ENCODE data around the gene MBNL2.

The MBNL2 gene

DNA sequence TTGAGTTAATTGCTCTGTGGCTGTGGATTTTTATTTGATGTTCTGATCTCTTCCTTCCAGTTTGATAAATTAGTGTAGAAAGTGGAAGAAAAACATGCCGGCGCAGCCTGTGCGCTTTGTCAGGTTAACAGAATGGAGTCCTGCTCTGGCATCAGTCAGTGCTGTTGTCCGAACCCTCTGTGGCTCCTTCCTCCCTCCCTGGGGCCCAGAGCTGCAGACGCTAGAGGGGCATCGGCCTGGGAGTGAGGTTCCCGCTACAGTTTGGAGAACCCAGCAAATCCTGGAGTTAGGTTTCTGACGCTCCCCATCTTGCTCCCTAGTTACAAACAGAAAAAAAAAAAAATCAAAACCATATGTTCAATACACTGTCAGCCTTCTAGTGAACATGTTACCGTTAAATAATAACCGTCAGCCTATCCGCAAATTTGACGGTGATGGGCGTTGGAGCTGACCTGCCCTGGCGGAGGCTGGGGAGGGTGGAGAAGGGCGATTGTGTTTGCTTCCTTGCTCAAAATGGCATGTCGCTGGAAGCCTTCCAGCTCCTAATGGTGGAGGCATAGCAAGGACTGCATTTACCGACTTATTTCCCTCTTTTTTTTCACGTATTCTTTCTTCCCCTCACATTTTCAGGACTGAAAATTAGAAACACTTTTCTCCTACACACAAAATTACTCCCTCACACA lies 13.6 kb downstream of the MBNL2 start:
- DNase-seq = peak; percentile 16

DNA sequence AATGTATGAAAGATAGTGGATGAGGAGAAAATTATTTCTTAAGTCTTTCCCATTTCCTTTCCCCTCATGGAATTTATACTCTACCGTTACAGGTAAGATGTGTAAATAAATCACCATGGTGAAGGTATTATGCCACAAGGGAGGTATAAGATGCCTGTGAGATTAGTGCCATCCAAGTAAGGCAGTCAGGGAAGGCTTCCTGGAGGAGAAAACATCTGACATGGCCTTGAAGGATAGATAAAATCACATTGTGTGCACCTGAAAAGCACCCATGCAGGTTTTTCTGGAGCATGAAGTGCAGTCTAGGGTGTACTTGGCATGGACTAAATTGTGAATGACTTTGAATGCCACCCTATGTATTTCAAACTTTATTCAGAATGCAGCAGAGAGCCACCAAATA lies 15.3 kb downstream of the MBNL2 start:
- no peak for DNase-seq

DNA sequence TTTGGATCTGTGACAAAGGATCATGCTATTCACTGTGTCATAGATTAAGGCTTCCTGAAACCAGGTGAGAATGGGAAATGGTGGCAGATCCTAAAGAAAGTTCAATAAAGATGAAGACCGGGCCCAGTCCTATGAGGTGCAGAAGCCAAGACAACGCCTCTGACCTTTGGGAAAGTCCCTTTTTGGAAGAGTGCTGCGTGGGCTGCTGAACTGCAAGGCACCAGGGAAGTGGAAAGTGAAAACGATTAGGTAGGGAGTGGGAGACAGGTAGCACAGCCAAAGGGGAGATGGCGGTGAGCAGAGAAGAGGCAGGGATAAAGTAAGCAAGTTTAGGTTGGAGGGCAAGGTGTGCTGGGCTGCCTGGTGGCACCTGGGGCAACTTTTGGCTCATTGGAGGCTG lies 16.3 kb downstream of the MBNL2 start:
- no peak for DNase-seq

DNA sequence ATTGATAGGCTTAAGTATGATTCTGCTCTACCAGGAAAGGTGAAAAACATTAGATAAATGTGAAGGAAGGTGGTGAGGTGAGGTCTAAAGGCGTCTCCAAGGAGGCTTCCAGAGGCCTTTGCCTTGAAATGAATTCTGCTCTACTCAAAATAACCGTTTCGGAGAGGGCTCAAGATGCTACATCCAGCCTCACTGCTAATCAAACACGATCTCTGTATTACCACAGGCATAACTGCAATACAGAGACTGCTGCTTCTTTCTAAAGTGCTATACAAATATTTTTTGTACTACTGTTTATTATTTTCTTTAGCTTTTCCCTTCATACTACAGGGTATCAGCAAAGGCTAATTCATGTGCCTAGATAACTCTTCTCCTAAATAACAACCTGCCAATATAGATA lies 16.8 kb downstream of the MBNL2 start:
- no peak for DNase-seq

DNA sequence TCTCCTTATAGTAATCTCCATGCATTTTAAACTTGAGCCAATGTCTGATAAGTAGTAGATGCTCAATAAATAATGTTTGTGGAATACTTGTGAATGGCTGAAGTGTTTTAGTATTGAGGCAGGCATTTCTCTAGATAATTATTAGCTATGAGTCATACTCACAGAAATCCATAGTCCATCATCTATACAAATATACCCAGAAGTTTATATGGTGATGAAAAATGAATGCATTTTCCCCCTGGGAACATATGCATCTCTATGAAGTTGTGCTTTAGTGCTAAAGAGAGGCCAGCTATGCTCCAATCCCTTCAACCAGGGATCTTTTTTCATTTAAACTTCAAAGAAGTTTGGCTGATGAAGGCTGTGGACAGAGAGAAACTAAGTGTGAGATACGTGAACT lies 17.2 kb downstream of the MBNL2 start:
- DNase-seq = no peak

DNA sequence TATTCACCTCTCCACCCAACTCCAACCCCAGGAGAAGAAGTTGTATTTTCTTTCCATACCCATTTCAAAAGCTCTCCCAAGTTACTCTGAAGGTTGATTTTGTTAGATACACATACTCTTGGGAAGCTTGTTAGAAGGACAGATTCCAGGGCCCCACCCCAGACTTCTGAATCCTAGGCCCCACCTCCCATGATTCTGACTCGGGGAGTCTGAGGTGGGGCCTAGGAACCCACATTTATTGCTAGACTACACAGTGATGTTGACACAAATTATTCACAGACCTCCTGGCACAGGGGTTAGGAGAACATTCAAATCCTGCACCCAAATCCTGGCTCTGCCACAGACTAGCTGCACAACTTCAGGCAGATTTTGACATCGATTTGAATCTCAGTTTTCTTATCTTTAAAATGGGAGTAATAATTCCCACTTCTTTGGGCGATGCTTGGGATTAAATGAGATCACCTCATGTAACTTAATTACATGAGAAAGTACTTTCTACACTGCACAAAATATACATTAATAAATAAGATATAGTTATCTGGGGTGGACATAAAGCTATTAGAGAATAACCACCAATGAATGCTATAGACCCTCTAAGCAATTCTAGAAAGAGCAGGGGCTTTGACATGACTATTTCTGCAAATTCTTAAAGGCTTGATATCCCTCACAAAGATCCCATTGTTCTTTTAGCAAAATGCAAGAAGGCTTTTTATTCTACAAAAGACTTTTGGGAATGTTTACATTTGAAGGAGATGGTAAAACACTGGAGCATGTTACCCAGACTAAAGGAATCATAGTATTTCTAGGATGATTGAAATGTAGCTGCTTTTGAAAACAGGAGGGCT lies 18.0 kb downstream of the MBNL2 start:
- no peak for DNase-seq

DNA sequence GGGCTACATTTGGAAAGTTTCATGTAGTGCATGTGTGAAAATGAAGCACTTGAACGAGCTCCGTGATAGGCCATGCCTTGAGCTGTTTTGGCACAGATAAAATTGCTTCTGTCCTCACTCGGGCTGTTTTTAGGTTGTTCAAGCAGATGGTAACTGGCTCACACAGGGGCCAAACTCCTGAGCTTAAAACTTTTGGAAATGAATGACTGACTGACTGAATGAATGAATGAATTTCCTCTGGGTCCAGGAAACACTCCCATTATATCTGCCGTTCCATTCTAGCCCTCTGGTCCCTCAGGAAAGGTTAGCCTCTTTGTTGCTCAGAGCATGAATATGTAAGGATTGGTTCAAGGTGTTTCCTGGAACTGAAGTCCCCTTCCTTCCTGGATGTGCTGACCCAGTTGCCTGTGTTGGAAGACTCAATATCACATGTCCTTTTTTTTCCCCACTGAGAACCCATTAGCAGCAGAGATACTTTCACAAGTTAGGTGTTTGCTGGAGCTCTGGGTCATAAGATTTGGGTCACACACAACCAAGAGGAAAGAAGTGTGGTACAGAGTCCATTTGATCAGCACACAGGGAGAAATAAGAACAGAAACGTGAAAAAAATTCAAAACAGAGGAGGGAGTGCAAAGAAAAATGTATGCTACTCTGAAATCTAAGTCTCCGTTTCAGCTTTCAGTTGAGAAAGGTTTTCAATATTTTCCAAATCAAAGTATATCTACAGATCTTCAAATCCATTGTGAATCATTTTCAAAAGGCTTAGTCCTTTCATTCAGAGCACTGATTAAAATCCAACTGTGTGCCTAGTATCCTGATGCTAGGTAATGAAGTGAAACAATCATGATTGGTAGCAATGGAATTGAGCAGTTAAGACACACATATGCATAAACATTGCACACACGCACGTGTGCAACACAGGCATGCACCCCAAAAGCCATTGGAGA lies 18.9 kb downstream of the MBNL2 start:
- DNase-seq = no peak

DNA sequence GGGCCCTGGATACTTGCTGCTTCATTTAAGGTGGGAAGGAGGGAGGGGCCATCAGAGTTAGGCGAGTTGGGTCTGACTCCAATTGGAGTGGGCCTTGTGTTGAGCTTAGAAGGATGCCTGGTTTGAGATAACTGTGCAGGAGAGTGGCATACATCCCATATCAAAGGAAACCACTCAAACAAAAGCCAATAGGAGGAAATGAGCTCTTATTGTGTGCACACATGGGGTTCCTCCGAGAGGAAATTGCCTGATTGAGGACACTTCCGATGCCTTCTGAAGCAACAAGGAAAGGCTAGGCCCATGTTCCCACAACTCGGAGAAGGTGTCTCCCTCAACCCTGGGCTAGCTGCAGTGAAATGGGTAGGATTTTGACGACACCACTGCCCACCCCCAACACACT lies 19.6 kb downstream of the MBNL2 start:
- no peak for DNase-seq

DNA sequence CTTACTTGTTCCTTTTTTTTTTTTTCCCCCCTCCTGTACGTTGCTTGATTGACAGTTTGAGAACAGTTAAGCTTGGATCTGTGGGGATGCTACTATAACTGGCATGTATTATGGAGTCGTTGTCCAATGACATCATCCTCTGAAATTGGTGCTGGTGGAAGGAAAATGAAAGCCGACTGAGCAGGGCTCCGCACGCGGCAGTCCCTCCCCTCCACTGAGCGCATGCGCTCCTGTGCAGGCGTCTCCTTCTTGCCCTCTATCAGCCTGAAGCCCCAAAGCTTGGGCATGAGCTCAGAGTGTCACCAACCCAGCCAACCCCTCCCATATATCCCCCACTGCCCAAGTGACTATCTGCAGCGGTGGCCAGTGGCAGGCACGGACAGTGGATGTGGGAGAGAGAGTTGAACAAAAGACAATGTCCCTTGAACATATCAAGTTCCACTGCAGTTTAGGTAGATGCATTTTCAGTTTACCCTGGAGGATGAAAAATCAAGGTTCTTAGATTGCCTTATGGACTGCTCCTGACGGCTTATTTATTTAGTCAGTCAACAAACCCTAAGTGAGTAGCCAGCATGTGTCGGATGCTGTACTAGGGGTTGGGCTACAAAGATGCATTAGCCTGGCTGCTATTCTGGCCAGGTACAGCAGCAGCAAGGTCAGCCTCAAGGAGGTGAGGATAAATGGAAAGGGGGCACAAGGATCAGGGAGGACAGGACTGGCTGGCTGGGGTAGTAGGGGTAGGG lies 20.8 kb downstream of the MBNL2 start:
- peak; percentile 84 for DNase-seq

DNA sequence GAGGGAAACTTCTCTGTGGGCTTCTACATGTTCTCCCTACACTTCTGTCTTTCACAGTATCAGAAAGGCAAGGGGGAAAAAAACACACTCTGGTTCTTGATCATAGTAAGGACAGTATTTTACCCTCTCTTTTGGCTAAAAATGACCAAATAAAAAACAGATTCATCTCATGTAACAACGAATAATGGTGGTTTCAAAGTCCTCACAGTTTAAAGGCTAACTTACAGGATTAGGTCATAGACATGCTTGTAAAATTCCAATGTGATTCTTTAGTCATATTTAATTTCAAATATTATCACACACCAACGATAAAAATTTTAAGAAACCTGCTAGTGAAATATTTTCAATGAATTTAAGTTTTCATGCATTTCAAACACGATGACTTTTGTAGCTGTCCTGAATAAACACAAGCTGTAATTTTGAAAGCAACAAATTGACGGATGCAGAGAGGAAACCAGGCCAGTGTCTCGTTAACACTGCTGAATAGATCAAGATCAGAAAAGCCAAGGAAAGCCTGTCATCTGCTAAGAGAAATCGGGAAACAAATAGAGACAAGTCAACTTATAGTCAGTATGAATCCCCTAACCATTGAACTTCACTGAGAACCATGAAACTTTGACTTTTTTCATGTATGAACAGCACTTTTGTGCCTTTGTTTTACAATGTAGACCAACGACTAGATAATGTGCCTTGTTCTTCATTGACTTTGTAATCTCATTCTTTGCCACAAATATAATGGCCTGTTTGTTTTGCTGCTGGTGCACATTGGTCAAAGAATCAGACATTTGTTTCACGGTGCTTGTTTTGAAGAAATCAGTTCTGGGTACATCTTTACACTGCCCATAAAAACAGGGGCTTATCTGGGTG lies 22.0 kb downstream of the MBNL2 start:
- peak; percentile 89 for DNase-seq

DNA sequence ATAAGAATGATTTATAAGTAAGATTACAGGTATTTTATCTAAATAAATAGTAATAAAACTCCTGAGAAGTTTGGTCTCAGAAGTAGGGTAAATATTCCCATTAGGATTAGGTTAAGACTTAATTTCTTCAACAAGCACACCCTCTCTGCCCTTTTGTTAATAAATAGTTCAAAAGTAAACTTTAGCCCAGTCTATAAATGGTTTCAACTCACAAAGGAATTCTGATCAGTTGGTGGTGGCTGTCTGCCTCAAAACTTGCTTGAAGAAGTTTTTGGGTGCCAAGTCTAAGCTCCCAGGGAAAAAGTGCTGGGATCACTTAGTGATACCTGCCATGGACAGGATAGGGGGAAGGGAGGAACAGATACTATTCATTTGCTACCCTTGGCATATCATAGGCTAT lies 22.9 kb downstream of the MBNL2 start:
- DNase-seq = peak; percentile 46

DNA sequence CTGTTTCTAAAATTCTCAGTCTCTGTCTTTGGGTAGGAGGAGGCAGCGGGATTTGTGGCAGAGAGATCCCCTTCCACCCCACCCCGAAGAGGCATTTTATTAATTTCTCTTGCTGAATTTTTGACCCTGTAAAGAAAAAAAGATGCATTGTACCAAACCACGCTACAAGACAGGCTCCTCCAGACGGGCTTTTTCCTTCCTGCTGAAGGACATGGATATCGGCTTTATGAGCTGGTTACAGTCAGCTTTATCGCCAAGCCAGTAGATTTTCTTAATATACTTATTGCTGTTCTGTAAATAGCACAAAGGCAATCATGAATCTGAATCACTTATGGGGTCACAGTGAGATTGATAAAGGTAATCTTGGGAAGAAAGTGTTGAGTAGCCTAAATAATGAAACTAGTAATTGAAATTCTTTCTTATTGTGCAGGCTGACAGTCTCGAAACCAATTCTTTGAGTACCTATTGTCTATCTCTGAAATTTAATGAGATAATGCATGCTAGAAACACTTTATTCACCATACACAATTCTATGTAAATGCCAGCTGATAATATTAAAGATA lies 24.5 kb downstream of the MBNL2 start:
- DNase-seq = peak; percentile 24

DNA sequence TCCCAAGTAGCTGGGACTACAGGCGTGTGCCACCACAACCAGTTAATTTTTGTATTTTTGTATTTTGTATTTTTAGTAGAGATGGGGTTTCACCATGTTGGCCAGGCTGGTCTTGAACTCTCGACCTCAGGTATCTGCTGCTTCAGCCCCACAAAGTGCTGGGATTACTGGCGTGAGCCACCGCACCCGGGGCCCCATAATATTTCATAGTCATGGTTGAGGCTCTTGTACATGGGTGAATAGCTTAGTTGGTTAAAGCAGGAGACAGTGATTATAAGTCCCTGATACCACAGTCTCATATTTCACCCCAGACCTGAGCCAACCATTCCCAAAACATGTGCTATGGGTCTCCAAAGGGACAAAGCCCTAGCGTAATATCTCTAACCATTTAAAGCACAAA lies 26.1 kb downstream of the MBNL2 start:
- DNase-seq = no peak

DNA sequence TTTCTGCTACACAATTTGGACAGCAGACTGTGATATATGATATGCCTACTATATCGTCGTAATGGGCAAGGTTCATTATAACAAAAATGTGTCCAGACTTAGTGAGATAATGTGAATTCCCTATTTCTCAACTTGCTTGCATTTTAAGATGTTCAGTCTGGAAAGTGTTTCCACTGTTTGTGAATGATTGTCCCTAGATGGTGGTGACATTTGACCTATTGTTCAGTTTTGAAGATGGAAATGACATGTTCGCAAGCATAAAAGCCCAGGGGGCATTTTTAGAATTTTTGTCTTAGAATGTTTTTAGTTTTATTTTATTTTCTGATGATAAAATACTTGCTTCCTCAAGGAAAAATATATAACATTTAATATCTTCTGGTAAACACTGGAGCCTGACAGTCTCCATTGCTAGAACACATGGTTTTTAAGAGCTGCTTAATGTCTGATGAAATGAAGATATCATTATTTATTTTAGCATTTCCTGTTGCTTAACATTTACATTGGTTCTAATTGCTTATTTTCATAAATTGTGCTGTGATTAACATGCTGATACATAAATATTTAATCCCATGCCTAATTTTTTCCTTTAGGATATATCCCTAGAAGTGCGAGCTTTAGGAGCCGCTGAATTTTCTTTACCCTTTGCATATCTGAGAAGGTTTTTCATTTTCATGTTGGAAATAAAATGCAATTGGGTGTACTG lies 27.1 kb downstream of the MBNL2 start:
- DNase-seq = no peak

DNA sequence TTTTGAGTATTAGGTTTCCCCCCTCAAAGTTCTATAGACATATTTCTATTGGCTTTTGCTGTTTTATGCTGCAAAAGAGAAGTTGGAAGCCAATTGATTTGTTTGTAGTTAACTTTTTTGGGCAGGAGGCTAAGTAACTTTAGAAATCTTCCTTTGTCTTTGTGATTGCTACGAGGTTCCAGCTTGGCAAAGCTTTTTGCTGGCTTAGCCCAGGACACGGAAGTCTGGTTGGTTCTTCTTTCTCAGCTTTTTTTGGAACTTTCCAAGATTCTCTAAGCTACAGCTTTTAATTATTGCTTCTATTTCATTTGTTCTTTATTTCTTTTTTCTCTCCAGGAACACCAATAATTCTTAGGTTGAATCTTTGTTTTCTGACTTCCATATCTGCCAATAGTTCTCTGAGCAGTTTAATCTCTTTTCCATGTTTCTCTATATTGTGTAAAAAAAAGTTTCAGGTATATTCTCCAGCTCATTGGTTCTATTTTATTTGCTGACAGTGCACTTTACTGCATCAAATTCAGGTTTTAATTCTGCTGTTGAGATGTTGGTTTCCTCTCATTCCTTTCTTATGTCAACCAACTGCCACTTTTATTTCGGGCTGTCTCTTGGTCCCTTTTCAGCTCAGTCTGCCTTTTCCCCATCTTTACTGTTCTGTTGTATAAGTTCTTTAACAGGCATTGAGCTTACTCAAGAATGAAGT lies 27.8 kb downstream of the MBNL2 start:
- DNase-seq = peak; percentile 24

DNA sequence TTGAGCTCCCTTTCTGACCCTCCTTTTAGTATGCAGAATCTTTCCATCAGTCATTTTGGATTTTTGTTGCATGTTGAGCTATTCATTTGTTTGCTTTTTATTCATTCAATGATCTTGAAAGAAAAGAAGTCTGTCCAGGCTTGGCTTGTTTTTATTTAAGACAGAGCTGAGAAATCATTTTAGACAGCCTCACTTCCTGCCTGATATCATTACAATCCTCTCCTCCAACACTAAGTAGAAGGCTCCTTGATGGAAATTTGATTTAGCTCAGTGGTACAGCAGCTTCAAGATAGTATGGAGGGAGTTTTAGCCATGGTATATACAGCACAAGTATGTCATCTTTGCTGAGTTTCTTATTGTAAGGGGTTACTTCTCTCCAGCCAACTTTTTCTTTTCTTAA lies 28.4 kb downstream of the MBNL2 start:
- DNase-seq = no peak

DNA sequence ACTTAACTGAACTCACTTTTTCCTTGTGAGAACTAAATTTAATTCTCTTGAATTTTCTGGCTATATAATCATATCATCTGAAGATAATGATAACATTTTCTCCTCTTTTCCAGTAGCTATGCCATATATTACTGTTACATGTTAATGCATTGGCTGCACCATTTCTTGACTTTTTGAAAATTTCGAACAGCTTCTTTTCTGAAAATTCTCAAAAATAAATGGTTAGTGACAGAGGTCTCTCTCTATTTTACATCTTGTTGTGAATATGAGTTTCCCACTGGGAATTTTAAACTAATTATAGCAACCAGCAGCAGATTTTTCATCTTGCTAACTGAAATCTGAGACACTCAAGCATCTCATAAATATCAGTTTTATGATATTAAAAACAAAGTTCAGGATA lies 30.6 kb downstream of the MBNL2 start:
- no peak for DNase-seq

DNA sequence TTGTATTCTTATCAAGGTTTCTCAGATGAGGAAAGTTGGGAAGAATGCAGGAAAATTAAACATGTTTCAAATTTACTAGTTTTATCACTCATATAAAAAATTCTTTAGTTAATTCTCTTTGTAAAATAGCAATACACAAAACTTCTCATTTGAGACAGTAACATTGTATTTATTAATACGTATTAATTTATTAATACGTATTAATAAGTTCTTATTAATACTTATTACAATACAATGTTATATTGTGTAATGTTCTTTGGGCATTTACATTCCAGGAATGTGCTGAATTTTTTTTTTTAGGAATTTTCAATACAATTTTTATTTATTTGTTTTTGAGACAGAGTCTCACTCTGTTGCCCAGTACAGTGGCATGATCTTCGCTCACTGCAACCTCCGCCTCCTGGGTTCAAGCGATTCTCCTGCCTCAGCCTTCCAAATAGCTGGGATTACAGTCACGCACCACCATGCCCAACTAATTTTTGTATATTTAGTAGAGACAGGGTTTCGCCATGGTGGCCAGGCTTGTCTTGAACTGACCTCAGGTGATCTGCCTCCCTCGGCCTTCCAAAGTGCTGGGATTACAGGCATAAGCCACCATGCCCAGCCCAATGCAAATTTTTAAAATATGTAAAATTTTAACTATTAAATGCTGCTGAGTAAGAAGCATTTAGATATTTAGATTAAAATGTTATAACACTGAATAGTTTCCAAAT lies 31.6 kb downstream of the MBNL2 start:
- no peak for DNase-seq

DNA sequence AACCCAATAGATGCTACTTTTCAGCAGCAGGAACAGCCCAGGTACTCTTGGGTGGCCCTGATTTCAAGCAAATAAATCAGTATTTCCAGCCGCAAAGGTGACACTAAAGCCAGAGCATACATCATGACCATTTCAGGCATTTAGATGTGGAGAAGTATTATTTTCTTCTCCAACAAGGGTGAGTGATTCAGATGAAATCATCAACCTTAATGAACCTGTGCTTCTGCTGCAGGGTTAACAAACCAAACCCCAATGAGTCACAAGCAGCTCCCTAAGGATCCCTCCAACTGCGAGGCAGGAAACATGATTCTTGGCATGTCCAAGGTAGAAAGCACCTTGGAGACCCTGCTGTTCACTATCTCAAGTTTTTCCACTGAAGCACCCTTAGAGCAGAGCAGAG lies 32.7 kb downstream of the MBNL2 start:
- DNase-seq = no peak

Data from midbrain (tissue), 1 donor.